DOHH2 (cell line): ENCODE results near the gene PEAR1.

Experiments used
- H3F3A ChIP-seq: fragments of 200-600 bp; sonication (generic), shearing (Covaris generic); 2 replicates; pipeline ENCODE4 v1.6.0; 2016; ENCODE audit warnings: antibody characterized with exemption, mild to moderate bottlenecking; ENCODE audit not compliant: control insufficient read depth, insufficient read depth
- H3K27ac ChIP-seq: fragments of 200-600 bp; sonication (generic); 2 replicates; pipeline ENCODE4 v1.5.1; 2014; ENCODE audit warnings: low read depth, mild to moderate bottlenecking, low read length, moderate library complexity
- H3K27me3 ChIP-seq: fragments of 200-600 bp; sonication (generic); 2 replicates; pipeline ENCODE4 v1.6.1; 2014; ENCODE audit warnings: mild to moderate bottlenecking, low read length, mixed read lengths; ENCODE audit not compliant: control insufficient read depth
- H3K36me3 ChIP-seq: fragments of 200-600 bp; sonication (generic); 2 replicates; pipeline ENCODE4 v1.6.1; 2014; ENCODE audit warnings: mild to moderate bottlenecking, low read length, moderate library complexity, mixed read lengths; ENCODE audit not compliant: control insufficient read depth
- H3K4me1 ChIP-seq: fragments of 200-600 bp; sonication (generic); 2 replicates; pipeline ENCODE4 v1.6.1; 2014; ENCODE audit warnings: mild to moderate bottlenecking, low read length, mixed read lengths; ENCODE audit not compliant: control insufficient read depth
- H3K4me2 ChIP-seq: fragments of 200-600 bp; sonication (generic); 2 replicates; pipeline ENCODE4 v1.6.0; 2014; ENCODE audit warnings: mild to moderate bottlenecking, low read length, moderate library complexity
- H3K4me3 ChIP-seq: fragments of 200-600 bp; sonication (generic); 2 replicates; pipeline ENCODE4 v1.5.1; 2014; ENCODE audit warnings: mild to moderate bottlenecking, low read length, mixed read lengths
- H3K79me2 ChIP-seq: fragments of 200-600 bp; sonication (generic); 2 replicates; pipeline ENCODE4 v1.6.1; 2014; ENCODE audit warnings: mild to moderate bottlenecking, low read length, mixed read lengths; ENCODE audit not compliant: control insufficient read depth
- H3K9me2 ChIP-seq: fragments of 200-600 bp; sonication (generic); replicated peaks from 2 replicates; pipeline ENCODE4 v1.6.1; 2014; ENCODE audit warnings: mild to moderate bottlenecking, low read length, mixed read lengths; ENCODE audit not compliant: control insufficient read depth
- H3K9me3 ChIP-seq: fragments of 200-600 bp; sonication (generic); 2 replicates; pipeline ENCODE4 v1.6.1; 2014; ENCODE audit warnings: antibody characterized with exemption, low read length, mixed read lengths; ENCODE audit not compliant: control insufficient read depth, insufficient read depth
- H4K20me1 ChIP-seq: fragments of 200-600 bp; sonication (generic); 2 replicates; pipeline ENCODE4 v1.6.0; 2014; ENCODE audit warnings: low read depth, mild to moderate bottlenecking, antibody characterized with exemption, low read length, moderate library complexity; ENCODE audit not compliant: control insufficient read depth, insufficient read depth
- CTCF ChIP-seq: fragments of 200-600 bp; sonication (generic); IDR thresholded peaks from one replicate; pipeline ENCODE4 v1.5.1; 2014; ENCODE audit warnings: antibody characterized with exemption, mild to moderate bottlenecking, low read depth, low read length; ENCODE audit not compliant: poor library complexity, severe bottlenecking
- EZH2phosphoT487 ChIP-seq: fragments of 200-600 bp; sonication (generic); IDR thresholded peaks from 2 replicates; pipeline ENCODE4 v1.6.1; 2017; ENCODE audit warnings: borderline replicate concordance, mild to moderate bottlenecking, antibody characterized with exemption, low read length, moderate library complexity, mixed read lengths

The PEAR1 gene

GRCh38 chr1:156874572-156875340 lies 18.8 kb upstream of the PEAR1 start:
- no peaks in the 10 kb centered on the region for H3K9me2 ChIP-seq
- H3K4me2 ChIP-seq, result no peak overlapping the region
- H3K27ac ChIP-seq, result no peak overlapping the region
- H3K27me3 ChIP-seq, result no peaks in the 10 kb centered on the region
- H3K9me3 ChIP-seq, result no peaks in the 10 kb centered on the region
- no peaks in the 10 kb centered on the region for H3K4me1 ChIP-seq
- H3K4me3 ChIP-seq, result no peak overlapping the region
- H3K36me3 ChIP-seq, result no peaks in the 10 kb centered on the region
- H4K20me1 ChIP-seq, result no peaks in the 10 kb centered on the region
- no peaks in the 10 kb centered on the region for H3K79me2 ChIP-seq
- no peaks in the 10 kb centered on the region for H3F3A ChIP-seq
- TF ChIP-seq EZH2phosphoT487, result no peak
- no peak for TF ChIP-seq CTCF

GRCh38 chr1:156875341-156875615 lies 18.2 kb upstream of the PEAR1 start:
- H3K4me3 ChIP-seq, result no peak overlapping the region
- H3F3A ChIP-seq, result no peaks in the 10 kb centered on the region
- H3K9me2 ChIP-seq, result no peaks in the 10 kb centered on the region
- no peaks in the 10 kb centered on the region for H3K4me1 ChIP-seq
- H4K20me1 ChIP-seq, result no peaks in the 10 kb centered on the region
- H3K27ac ChIP-seq, result no peak overlapping the region
- H3K27me3 ChIP-seq, result no peaks in the 10 kb centered on the region
- H3K79me2 ChIP-seq, result no peaks in the 10 kb centered on the region
- H3K4me2 ChIP-seq, result no peak overlapping the region
- no peak for TF ChIP-seq EZH2phosphoT487
- no peak for TF ChIP-seq CTCF
- no peaks in the 10 kb centered on the region for H3K36me3 ChIP-seq
- H3K9me3 ChIP-seq, result no peaks in the 10 kb centered on the region

GRCh38 chr1:156876281-156876680 lies 17.2 kb upstream of the PEAR1 start:
- no peak overlapping the region for H3K4me2 ChIP-seq
- no peaks in the 10 kb centered on the region for H3K9me2 ChIP-seq
- no peaks in the 10 kb centered on the region for H3K27me3 ChIP-seq
- no peaks in the 10 kb centered on the region for H3K4me1 ChIP-seq
- no peaks in the 10 kb centered on the region for H3K36me3 ChIP-seq
- no peaks in the 10 kb centered on the region for H4K20me1 ChIP-seq
- H3K9me3 ChIP-seq, result no peaks in the 10 kb centered on the region
- H3K79me2 ChIP-seq, result no peaks in the 10 kb centered on the region
- no peak overlapping the region for H3K4me3 ChIP-seq
- TF ChIP-seq EZH2phosphoT487, result no peak
- TF ChIP-seq CTCF, result no peak
- no peaks in the 10 kb centered on the region for H3F3A ChIP-seq
- H3K27ac ChIP-seq, result no peak overlapping the region
